ENCODE results near the gene LCN6.

DNA sequence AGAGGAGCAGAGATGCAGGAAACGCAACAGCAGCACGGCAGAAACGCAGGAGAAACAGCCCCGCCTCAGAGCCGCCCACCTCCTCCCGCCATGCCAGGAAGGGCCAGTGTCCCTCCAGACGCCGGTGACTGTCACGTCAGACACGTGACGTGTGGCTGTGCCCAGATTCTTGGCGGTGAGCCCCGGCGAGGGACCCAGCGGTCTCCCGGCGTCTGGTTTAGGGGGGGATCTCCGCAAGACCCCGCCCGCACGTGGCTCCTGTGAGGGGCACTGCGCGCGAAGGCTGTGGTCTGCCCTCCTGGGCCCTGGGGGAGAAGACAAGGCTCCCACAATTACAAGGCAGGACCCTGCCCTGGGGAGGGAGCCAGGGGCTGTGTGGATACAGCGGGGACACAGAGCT lies 12.1 kb upstream of the LCN6 start:
- TF ChIP-seq, protein P1, sequence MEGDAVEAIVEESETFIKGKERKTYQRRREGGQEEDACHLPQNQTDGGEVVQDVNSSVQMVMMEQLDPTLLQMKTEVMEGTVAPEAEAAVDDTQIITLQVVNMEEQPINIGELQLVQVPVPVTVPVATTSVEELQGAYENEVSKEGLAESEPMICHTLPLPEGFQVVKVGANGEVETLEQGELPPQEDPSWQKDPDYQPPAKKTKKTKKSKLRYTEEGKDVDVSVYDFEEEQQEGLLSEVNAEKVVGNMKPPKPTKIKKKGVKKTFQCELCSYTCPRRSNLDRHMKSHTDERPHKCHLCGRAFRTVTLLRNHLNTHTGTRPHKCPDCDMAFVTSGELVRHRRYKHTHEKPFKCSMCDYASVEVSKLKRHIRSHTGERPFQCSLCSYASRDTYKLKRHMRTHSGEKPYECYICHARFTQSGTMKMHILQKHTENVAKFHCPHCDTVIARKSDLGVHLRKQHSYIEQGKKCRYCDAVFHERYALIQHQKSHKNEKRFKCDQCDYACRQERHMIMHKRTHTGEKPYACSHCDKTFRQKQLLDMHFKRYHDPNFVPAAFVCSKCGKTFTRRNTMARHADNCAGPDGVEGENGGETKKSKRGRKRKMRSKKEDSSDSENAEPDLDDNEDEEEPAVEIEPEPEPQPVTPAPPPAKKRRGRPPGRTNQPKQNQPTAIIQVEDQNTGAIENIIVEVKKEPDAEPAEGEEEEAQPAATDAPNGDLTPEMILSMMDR (IDR thresholded peaks at IDR 0.05 in 2 of 3, conservative IDR thresholded peaks at IDR 0.05 in 1 of 3; ENCODE audit: control insufficient read depth in 2 of 3, extremely low read depth in 1 of 3, insufficient read depth in 1 of 3, low read depth in 3 of 3, low read length in 3 of 3), result no peak
- TF ChIP-seq EZH2 (IDR thresholded peaks at IDR 0.05; ENCODE audit: borderline replicate concordance, control insufficient read depth, low read depth, low read length) (no peak), MXI1 (IDR thresholded peaks at IDR 0.05; ENCODE audit: low read depth, low read length) (no peak), POLR2A (IDR thresholded peaks at IDR 0.05; ENCODE audit: low read depth, low read length) (no peak), JUND (IDR thresholded peaks at IDR 0.05; ENCODE audit: low read depth, low read length) (no peak), CREB1 (IDR thresholded peaks at IDR 0.05; ENCODE audit: low read depth) (no peak), SUPT20H (IDR thresholded peaks at IDR 0.05; ENCODE audit: borderline replicate concordance, control insufficient read depth, low read depth, low read length) (no peak), SMC3 (IDR thresholded peaks at IDR 0.05; ENCODE audit: borderline replicate concordance, low read length) (no peak), CHD2 (IDR thresholded peaks at IDR 0.05; ENCODE audit: borderline replicate concordance, low read depth, low read length) (no peak), ASH2L (IDR thresholded peaks at IDR 0.05; ENCODE audit: borderline replicate concordance, low read depth) (no peak), KDM1A (IDR thresholded peaks at IDR 0.05; ENCODE audit: borderline replicate concordance) (no peak)
- TF ChIP-seq, protein P2, sequence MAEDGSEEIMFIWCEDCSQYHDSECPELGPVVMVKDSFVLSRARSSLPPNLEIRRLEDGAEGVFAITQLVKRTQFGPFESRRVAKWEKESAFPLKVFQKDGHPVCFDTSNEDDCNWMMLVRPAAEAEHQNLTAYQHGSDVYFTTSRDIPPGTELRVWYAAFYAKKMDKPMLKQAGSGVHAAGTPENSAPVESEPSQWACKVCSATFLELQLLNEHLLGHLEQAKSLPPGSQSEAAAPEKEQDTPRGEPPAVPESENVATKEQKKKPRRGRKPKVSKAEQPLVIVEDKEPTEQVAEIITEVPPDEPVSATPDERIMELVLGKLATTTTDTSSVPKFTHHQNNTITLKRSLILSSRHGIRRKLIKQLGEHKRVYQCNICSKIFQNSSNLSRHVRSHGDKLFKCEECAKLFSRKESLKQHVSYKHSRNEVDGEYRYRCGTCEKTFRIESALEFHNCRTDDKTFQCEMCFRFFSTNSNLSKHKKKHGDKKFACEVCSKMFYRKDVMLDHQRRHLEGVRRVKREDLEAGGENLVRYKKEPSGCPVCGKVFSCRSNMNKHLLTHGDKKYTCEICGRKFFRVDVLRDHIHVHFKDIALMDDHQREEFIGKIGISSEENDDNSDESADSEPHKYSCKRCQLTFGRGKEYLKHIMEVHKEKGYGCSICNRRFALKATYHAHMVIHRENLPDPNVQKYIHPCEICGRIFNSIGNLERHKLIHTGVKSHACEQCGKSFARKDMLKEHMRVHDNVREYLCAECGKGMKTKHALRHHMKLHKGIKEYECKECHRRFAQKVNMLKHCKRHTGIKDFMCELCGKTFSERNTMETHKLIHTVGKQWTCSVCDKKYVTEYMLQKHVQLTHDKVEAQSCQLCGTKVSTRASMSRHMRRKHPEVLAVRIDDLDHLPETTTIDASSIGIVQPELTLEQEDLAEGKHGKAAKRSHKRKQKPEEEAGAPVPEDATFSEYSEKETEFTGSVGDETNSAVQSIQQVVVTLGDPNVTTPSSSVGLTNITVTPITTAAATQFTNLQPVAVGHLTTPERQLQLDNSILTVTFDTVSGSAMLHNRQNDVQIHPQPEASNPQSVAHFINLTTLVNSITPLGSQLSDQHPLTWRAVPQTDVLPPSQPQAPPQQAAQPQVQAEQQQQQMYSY (CRISPR knock-in tag; IDR thresholded peaks at IDR 0.05), result no peak
- TF ChIP-seq, protein P3, sequence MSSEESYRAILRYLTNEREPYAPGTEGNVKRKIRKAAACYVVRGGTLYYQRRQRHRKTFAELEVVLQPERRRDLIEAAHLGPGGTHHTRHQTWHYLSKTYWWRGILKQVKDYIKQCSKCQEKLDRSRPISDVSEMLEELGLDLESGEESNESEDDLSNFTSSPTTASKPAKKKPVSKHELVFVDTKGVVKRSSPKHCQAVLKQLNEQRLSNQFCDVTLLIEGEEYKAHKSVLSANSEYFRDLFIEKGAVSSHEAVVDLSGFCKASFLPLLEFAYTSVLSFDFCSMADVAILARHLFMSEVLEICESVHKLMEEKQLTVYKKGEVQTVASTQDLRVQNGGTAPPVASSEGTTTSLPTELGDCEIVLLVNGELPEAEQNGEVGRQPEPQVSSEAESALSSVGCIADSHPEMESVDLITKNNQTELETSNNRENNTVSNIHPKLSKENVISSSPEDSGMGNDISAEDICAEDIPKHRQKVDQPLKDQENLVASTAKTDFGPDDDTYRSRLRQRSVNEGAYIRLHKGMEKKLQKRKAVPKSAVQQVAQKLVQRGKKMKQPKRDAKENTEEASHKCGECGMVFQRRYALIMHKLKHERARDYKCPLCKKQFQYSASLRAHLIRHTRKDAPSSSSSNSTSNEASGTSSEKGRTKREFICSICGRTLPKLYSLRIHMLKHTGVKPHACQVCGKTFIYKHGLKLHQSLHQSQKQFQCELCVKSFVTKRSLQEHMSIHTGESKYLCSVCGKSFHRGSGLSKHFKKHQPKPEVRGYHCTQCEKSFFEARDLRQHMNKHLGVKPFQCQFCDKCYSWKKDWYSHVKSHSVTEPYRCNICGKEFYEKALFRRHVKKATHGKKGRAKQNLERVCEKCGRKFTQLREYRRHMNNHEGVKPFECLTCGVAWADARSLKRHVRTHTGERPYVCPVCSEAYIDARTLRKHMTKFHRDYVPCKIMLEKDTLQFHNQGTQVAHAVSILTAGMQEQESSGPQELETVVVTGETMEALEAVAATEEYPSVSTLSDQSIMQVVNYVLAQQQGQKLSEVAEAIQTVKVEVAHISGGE (CRISPR knock-in tag; IDR thresholded peaks at IDR 0.05), result no peak
